Upper lobe of left lung (tissue), 6 donors: ENCODE data around the gene BICRA. TPM values are rescaled to one million over a fixed set of nuclear protein-coding genes. Genes with fewer than 3 reads are reported as not detected.

Source experiments
- ATAC-seq, 2 donors: fragments of 200-7000 bp; cut with Tn5 transposase; one replicate each; pipeline ENCODE4 v1.9.1; 2022; ENCODE audit warnings: mild to moderate bottlenecking in 2 of 2, moderate library complexity in 2 of 2; ENCODE audit not compliant: low FRiP score in 2 of 2
- DNase-seq, 2 donors: peaks; one replicate each; pipeline ENCODE4 v3.0.0-alpha.2; 2019 to 2020
- H3K27ac ChIP-seq, 4 donors: fragments of 200-600 bp; sonication (generic); one replicate each; pipeline ENCODE4 v1.5.1; 2016 to 2019
- H3K27me3 ChIP-seq, 4 donors: fragments of 200-600 bp; sonication (generic); one replicate each; pipeline ENCODE4 v1.5.1; 2017 to 2019
- H3K36me3 ChIP-seq, 4 donors: fragments of 200-600 bp; sonication (generic); one replicate each; pipeline ENCODE4 v1.5.1; 2016 to 2019
- H3K4me1 ChIP-seq, 4 donors: fragments of 200-600 bp; sonication (generic); one replicate each; pipeline ENCODE4 v1.5.1; 2018 to 2019
- H3K4me3 ChIP-seq, 4 donors: fragments of 200-600 bp; sonication (generic); one replicate each; pipeline ENCODE4 v1.5.1; 2017 to 2019; ENCODE audit warnings: mild to moderate bottlenecking in 2 of 4, moderate library complexity in 1 of 4
- H3K9me3 ChIP-seq, 4 donors: fragments of 200-600 bp; sonication (generic); one replicate each; pipeline ENCODE4 v1.5.1; 2018 to 2019
- EP300 ChIP-seq, 4 donors: sonication (generic); formaldehyde crosslinking; IDR thresholded peaks; one replicate each; pipeline ENCODE4 v1.5.1; 2017; ENCODE audit warnings: antibody characterized with exemption in 4 of 4, control low read depth in 2 of 4
- POLR2A ChIP-seq, 4 donors: fragments of 450-650 bp; IDR thresholded peaks; one replicate each; pipeline ENCODE4 v1.5.1; 2016 to 2017; ENCODE audit warnings: antibody characterized with exemption in 4 of 4, mild to moderate bottlenecking in 2 of 4
- POLR2AphosphoS5 ChIP-seq, 2 donors: sonication (generic); formaldehyde crosslinking; IDR thresholded peaks; one replicate each; pipeline ENCODE4 v1.5.1; 2017; ENCODE audit warnings: antibody characterized with exemption in 2 of 2
- WGBS, 2 donors: methylation state at CpG; one replicate each; pipeline ENCODE4 v1.1.5; 2017 to 2018; 5-methylcytosine and 5-hydroxymethylcytosine counted together
- total RNA-seq, 6 donors: library from RNA; depleted of rRNA in 4 of 6; stranded (reverse); fragments of >200 nt in 4 of 6; gene quantifications; one replicate each; pipeline versions ENCODE4 v1.1.0 to v1.2.1, GENCODE V29; 2016 to 2021
- TF ChIP-seq, protein P1 (sequence below), 6 experiments: fragments of 450-650 bp in 4 of 6; fragments of 200-600 bp in 2 of 6; sonication (generic) in 2 of 6; IDR thresholded peaks; one replicate each; pipeline ENCODE4 v1.5.1; 2016 to 2019; ENCODE audit warnings: antibody characterized with exemption in 6 of 6
- donor health status: DM: no; HTN: no; CAD: no; lungs with moderate emphysema.
- donor health status: DM: no; HTN: yes; CAD: no; lungs with severe emphysema.

BICRA gene
- total RNA-seq, result 10 to 100 TPM in 4 of 6 donors, 1 to 10 TPM in 2; 5.0 to 66.1 (median 15.2) TPM

DNA sequence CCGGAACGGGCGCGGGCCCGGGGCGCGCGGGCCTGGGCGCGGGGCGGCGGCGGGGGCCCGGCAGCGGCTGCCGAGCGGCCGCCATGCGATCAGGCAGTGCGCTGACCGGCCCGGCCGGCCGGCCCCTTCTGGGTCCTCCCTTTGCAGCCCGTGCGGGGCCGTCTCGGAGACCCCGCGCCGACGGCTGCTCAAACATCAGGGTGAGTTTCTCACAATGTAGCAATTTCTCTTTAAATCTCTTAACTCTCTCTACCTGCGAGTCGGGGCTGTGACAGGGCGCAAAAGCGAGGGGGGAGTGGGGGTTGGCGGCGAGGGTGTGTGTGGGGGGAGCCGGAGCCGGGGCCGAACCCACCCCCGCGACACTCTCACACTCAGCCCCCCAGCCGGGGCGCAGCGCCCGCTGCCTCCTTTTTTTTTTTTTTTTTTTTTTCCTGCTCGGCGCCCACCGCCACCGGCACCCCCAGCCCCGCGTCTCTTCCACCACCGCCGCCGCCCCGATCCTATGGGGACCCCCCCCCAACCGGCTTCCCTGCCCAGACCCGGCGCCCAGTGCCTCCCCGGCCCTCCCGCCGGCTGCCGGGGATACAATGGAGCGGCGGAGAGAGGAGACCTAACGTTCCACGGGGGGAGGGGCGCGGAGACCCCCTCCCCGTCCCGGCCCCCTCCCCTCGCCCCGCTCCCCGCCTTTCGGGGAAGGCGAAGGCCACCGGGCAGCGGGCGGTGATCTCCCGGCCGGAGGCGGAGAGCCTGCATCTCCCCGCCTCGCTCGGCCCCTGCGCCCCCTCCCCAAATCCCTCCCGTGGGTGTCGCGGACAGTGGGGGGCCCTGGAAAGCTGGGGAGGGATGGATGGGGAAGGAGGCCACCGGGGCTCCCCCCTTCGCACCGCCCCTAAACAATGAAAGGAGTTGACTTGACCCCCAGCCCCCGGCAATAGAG, at the start of gene BICRA:
TSS of gene BICRA (plus strand) at position 166 of the 937 bp plus-strand sequence. CDS start 64,441 bp downstream, outside the sequence.
- ATAC-seq, result peak; percentile 80 to 84
- 0% methylated on average over 11 to 22 of the region's 94 CpGs for WGBS, 2 donors
- TF ChIP-seq EP300 (IDR thresholded peaks at IDR 0.05), result no peak
- TF ChIP-seq POLR2A (IDR thresholded peaks at IDR 0.05), result no peak
- peak; percentile 12 to 22 for TF ChIP-seq POLR2AphosphoS5 (IDR thresholded peaks at IDR 0.05)
- Histone ChIP-seq H3K9me3 (no peaks in the 10 kb centered on the region), H3K27me3 (no peaks in the 10 kb centered on the region), H3K36me3 (peaks cover 0 to 4% (median 0%) of the 10 kb centered on the region in 4 donors), H3K4me1 (peaks cover 31 to 46% (median 42%) of the 10 kb centered on the region in 4 donors), H3K27ac (peak within 1 kb of the TSS; percentile 94 to 100 (median 97)), H3K4me3 (peak within 1 kb of the TSS; percentile 67 to 98 (median 96))
- DNase-seq, result peak; percentile 87 to 97

DNA sequence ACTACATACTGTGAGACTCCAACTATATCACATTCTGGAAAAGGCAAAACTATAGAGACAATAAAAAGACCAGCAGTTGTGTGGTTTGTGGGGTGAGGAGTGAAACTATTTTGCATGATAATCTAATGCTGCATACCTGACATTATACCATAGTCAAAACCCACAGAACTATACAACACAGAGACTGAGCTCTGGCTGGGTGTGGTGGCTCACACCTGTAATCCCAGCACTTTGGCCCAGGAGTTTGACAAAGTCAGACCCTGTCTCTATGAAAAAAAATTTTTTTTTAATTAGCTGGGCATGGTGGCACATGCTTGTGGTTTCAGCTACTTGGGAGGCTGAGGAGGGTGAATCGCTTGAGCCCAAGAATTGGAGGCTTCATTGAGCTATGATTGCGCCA, 47.9 kb upstream of the BICRA start:
- 78 to 91% methylated on average over 2 of the region's 2 CpGs for WGBS, 2 donors
- no peak for ATAC-seq

DNA sequence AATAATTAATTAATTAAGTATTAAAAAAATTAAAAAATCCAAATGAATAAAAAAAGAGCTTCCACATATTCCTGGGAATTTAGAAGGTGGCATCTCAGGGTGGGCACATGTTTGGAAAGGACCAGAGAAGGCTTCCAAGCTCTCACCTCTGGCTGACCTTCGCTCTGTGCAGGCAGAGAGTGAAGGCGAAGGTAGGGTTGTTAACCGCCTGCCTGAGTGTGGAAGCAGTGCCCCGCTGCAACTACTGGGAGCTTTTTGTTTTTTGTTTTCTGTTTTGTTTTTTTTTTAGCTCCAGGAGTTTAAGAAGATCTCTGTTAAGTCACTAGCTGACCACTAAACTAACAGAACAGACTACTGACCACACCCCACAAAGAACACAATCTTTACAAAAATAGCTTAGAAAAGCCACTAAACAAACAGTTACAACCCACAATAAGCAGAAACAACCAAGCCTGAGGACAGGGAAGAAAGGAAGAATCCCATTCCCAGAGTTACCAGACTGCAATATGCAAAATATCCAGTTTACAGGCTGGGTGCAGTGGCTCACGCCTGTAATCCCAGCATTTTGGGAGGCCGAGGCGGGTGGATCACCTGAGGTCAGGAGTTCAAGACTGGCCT, 47.4 kb upstream of the BICRA start:
- Histone ChIP-seq H3K27ac (no peak overlapping the region), H3K36me3 (no peaks in the 10 kb centered on the region), H3K4me1 (no peaks in the 10 kb centered on the region), H3K4me3 (no peak overlapping the region), H3K9me3 (no peaks in the 10 kb centered on the region), H3K27me3 (no peaks in the 10 kb centered on the region)
- DNase-seq, result no peak
- WGBS, 2 donors, result 89 to 91% methylated on average over 7 of the region's 7 CpGs
- ATAC-seq, result no peak
- TF ChIP-seq EP300 (IDR thresholded peaks at IDR 0.05) (no peak), POLR2A (IDR thresholded peaks at IDR 0.05) (no peak), POLR2AphosphoS5 (IDR thresholded peaks at IDR 0.05) (no peak)
- TF ChIP-seq, protein P1, sequence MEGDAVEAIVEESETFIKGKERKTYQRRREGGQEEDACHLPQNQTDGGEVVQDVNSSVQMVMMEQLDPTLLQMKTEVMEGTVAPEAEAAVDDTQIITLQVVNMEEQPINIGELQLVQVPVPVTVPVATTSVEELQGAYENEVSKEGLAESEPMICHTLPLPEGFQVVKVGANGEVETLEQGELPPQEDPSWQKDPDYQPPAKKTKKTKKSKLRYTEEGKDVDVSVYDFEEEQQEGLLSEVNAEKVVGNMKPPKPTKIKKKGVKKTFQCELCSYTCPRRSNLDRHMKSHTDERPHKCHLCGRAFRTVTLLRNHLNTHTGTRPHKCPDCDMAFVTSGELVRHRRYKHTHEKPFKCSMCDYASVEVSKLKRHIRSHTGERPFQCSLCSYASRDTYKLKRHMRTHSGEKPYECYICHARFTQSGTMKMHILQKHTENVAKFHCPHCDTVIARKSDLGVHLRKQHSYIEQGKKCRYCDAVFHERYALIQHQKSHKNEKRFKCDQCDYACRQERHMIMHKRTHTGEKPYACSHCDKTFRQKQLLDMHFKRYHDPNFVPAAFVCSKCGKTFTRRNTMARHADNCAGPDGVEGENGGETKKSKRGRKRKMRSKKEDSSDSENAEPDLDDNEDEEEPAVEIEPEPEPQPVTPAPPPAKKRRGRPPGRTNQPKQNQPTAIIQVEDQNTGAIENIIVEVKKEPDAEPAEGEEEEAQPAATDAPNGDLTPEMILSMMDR (IDR thresholded peaks at IDR 0.05), result no peak

More for the DNA sequence above, 47.9 kb upstream of the BICRA start:
- Histone ChIP-seq H3K9me3 (no peaks in the 10 kb centered on the region), H3K4me3 (no peak overlapping the region), H3K27me3 (no peaks in the 10 kb centered on the region), H3K36me3 (no peaks in the 10 kb centered on the region), H3K4me1 (no peaks in the 10 kb centered on the region), H3K27ac (no peak overlapping the region)
- no peak for TF ChIP-seq EP300 (IDR thresholded peaks at IDR 0.05)
- TF ChIP-seq POLR2A (IDR thresholded peaks at IDR 0.05), result no peak
- TF ChIP-seq, protein P1 (IDR thresholded peaks at IDR 0.05), result no peak
- no peak for TF ChIP-seq POLR2AphosphoS5 (IDR thresholded peaks at IDR 0.05)
- no peak for DNase-seq

DNA sequence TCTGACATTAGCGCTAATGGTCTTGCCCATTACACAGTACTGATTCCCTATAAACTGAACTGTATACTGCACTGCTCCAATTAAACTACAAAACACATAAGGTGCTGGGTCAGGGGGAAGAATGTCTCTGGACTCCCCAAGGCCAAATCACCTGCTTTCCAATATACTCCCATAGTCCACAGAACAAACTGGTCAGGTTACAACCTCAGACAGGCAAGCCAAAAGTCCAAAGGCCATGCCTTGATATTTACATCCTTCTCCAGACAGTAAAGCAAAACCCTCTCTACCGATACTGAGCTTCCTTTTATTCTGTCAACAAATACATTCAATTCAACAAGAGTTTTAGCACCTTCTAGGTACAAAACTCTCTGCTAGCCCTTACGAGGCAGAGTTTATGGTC, 44.9 kb upstream of the BICRA start:
- Histone ChIP-seq H3K36me3 (no peaks in the 10 kb centered on the region), H3K9me3 (no peaks in the 10 kb centered on the region), H3K4me3 (no peak overlapping the region), H3K27me3 (no peaks in the 10 kb centered on the region), H3K27ac (no peak overlapping the region), H3K4me1 (no peaks in the 10 kb centered on the region)
- TF ChIP-seq, protein P1 (IDR thresholded peaks at IDR 0.05), result no peak
- no peak for TF ChIP-seq POLR2A (IDR thresholded peaks at IDR 0.05)
- TF ChIP-seq POLR2AphosphoS5 (IDR thresholded peaks at IDR 0.05), result no peak
- TF ChIP-seq EP300 (IDR thresholded peaks at IDR 0.05), result no peak
- DNase-seq (no peak), ATAC-seq (no peak)
- 77 to 79% methylated on average over 3 of the region's 3 CpGs for WGBS, 2 donors

DNA sequence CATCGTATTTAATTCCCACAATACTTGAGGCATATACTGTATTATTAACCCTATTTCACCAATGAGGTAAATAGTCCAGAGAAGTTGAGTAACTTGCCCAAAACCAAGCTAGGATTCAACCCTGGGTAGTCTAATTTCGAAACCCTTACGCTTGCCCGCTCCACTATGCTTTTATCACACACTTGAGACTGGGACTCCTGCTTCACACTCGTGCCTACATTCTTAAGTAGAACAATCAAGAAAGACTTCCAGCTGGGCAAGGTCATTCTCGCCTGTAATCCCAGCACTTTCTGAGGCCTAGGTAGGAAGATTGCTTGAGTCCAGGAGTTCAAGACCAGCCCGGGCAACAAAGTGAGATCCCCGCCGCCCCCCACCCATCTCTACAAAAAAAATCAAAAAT, 39.6 kb upstream of the BICRA start:
- H3K27me3 ChIP-seq, result peaks cover 0 to 8% (median 4%) of the 10 kb centered on the region in 4 donors
- ATAC-seq (no peak), DNase-seq (peak in 1 of 2 donors; percentile 38)
- no peaks in the 10 kb centered on the region for H3K36me3 ChIP-seq
- WGBS, 2 donors, result 70 to 72% methylated on average over 9 of the region's 9 CpGs
- H3K27ac ChIP-seq, result no peak overlapping the region
- H3K4me1 ChIP-seq, result peaks cover 0 to 10% (median 6%) of the 10 kb centered on the region in 4 donors
- TF ChIP-seq POLR2AphosphoS5 (IDR thresholded peaks at IDR 0.05) (no peak), EP300 (IDR thresholded peaks at IDR 0.05) (no peak), POLR2A (IDR thresholded peaks at IDR 0.05) (no peak)
- TF ChIP-seq, protein P1 (IDR thresholded peaks at IDR 0.05), result no peak
- no peak overlapping the region for H3K4me3 ChIP-seq
- H3K9me3 ChIP-seq, result no peaks in the 10 kb centered on the region
